Panc1 (cell line): ENCODE results near the gene FCRL5. TPM values are rescaled to one million over a fixed set of nuclear protein-coding genes. Genes with fewer than 3 reads are reported as not detected.
"Not testable (repeated sequence)": the region's sequence is repeated elsewhere in the genome, so short reads cannot be mapped to it uniquely, and the experiment has no call there.

Experiments used
- ATAC-seq: fragments of 200-7000 bp; cut with Tn5 transposase; 2 replicates; pipeline ENCODE4 v1.9.1; 2020; ENCODE audit warnings: mild to moderate bottlenecking, moderate library complexity
- BruUV-seq: library from RNA; stranded (reverse); fragments of 400-500 nt; replicated peaks from 2 replicates; lab custom pipeline; 2021; lab: Mats Ljungman, UMichigan
- CTCF ChIA-PET: fragments of 300-600 bp; sonication (Branson Sonifier 250); formaldehyde crosslinking; loops from one replicate; lab custom pipeline; 2022; ENCODE audit warnings: antibody characterized with exemption; lab: Charles Lee
- POLR2A ChIA-PET: fragments of 300-600 bp; sonication (Branson Sonifier 250); formaldehyde crosslinking; loops from one replicate; lab custom pipeline; 2022; ENCODE audit warnings: antibody characterized with exemption; lab: Charles Lee
- DNase-seq: peaks from one replicate; pipeline ENCODE4 v3.0.0-alpha.2; 2010; ENCODE audit warnings: low read depth, low spot score
- H3K27ac ChIP-seq: 2 replicates; pipeline ENCODE4 v1.5.1; 2011; ENCODE audit warnings: mild to moderate bottlenecking, low read length, inconsistent platforms
- H3K27me3 ChIP-seq: fragments of 200-500 bp; sonication (Bioruptor generic); 2 replicates; pipeline ENCODE4 v1.6.0; 2014; ENCODE audit warnings: low read length, inconsistent platforms; ENCODE audit not compliant: control insufficient read depth, insufficient read depth
- H3K36me3 ChIP-seq: fragments of 200-500 bp; sonication (Bioruptor generic); 2 replicates; pipeline ENCODE4 v1.5.1; 2014; ENCODE audit warnings: inconsistent platforms, mild to moderate bottlenecking, low read length, moderate library complexity; ENCODE audit not compliant: control insufficient read depth, insufficient read depth
- H3K4me1 ChIP-seq: 2 replicates; pipeline ENCODE4 v1.5.1; 2011; ENCODE audit warnings: inconsistent platforms, mild to moderate bottlenecking, low read length, moderate library complexity; ENCODE audit not compliant: control insufficient read depth, insufficient read depth
- H3K4me3 ChIP-seq, 2 experiments: 2 replicates each; pipeline ENCODE4 v1.5.1; 2011 to 2012; ENCODE audit warnings: low read depth in 2 of 2, low read length in 2 of 2, mild to moderate bottlenecking in 2 of 2, inconsistent platforms in 1 of 2, moderate library complexity in 1 of 2
- H3K9me3 ChIP-seq: fragments of 200-500 bp; sonication (Bioruptor generic); 2 replicates; pipeline ENCODE4 v1.5.1; 2014; ENCODE audit warnings: low read depth, mild to moderate bottlenecking, inconsistent platforms, low read length, moderate library complexity; ENCODE audit not compliant: control insufficient read depth, insufficient read depth
- CTCF ChIP-seq: fragments of 450-650 bp; IDR thresholded peaks from 2 replicates; pipeline ENCODE4 v1.5.1; 2017; ENCODE audit warnings: mild to moderate bottlenecking
- POLR2AphosphoS5 ChIP-seq: IDR thresholded peaks from 2 replicates; pipeline ENCODE4 v1.6.1; 2012; ENCODE audit warnings: mild to moderate bottlenecking, low read depth, low read length, moderate library complexity
- REST ChIP-seq, 2 experiments: IDR thresholded peaks; 2 replicates each; pipeline ENCODE4 v1.6.1; 2011 to 2012; ENCODE audit warnings: low read depth in 2 of 2, control low read depth in 1 of 2, low read length in 1 of 2, mild to moderate bottlenecking in 1 of 2, moderate library complexity in 1 of 2; ENCODE audit not compliant: insufficient read depth in 1 of 2
- SIN3A ChIP-seq: IDR thresholded peaks from 2 replicates; pipeline ENCODE4 v1.6.1; 2012; ENCODE audit warnings: low read depth, mild to moderate bottlenecking, low read length, moderate library complexity, borderline replicate concordance; ENCODE audit not compliant: insufficient read depth
- TCF7L2 ChIP-seq: IDR thresholded peaks from 2 replicates; pipeline ENCODE4 v1.6.1; 2011; ENCODE audit warnings: mild to moderate bottlenecking, low read depth, low read length, inconsistent platforms
- in situ Hi-C: cut with HindIII; loops from 2 replicates; pipeline ENCODE4 v1.10.0; 2016; ENCODE audit warnings: low sequenced_read_pairs, low pct_unique_long_range_greater_than_20kb
- intact Hi-C: fragments of 100-400 bp; cut with micrococcal nuclease; formaldehyde crosslinking; loops from one replicate; pipeline ENCODE4 v1.10.0; 2022; ENCODE audit not compliant: unreplicated experiment
- total RNA-seq: library from RNA; stranded (reverse); gene quantifications from one replicate; pipeline ENCODE4 v1.2.1, GENCODE V29; 2021; ENCODE audit not compliant: unreplicated experiment

The FCRL5 gene
- total RNA-seq, 1 experiment from 2014 or later = not detected

- Histone ChIP-seq H3K27me3 (peaks cover 2% of the 10 kb centered on the region; the same call in 1 of the 2 replicates), H3K4me3 (no peak overlapping the region), H3K9me3 (no peaks in the 10 kb centered on the region), H3K4me1 (no peaks in the 10 kb centered on the region), H3K36me3 (no peaks in the 10 kb centered on the region), H3K27ac (no peak overlapping the region)
- ATAC-seq (no peak), DNase-seq (no peak)
- ChIA-PET POLR2A (no interaction called here), CTCF (no interaction called here)
- intact Hi-C loops = no loop called here
- BruUV-seq = no TSS peak
- in situ Hi-C loops = no loop called here
- TF ChIP-seq SIN3A (no peak), POLR2AphosphoS5 (no peak), TCF7L2 (no peak), CTCF (no peak), REST (IDR thresholded peaks at IDR 0.05; ENCODE audit: insufficient read depth in 1 of 2, low read depth in 2 of 2, low read length in 1 of 2) (no peak)
Measured at GRCh38 chr1:157487504-157487903, 64.8 kb downstream of the FCRL5 start.

GRCh38 chr1:157487096-157487495, 65.2 kb downstream of the FCRL5 start:
- ChIA-PET CTCF (no interaction called here), POLR2A (no interaction called here)
- Histone ChIP-seq H3K27ac (no peak overlapping the region), H3K9me3 (no peaks in the 10 kb centered on the region), H3K4me3 (no peak overlapping the region), H3K4me1 (no peaks in the 10 kb centered on the region), H3K27me3 (0 out of 2 replicates have a peak, but pooled peaks cover 2% of the 10 kb centered on the region), H3K36me3 (no peaks in the 10 kb centered on the region)
- ATAC-seq (no peak), DNase-seq (no peak)
- in situ Hi-C loops = no loop called here
- BruUV-seq = no TSS peak
- intact Hi-C loops = no loop called here
- TF ChIP-seq SIN3A = no peak
- no peak for TF ChIP-seq TCF7L2
- TF ChIP-seq CTCF = no peak
- no peak for TF ChIP-seq REST (IDR thresholded peaks at IDR 0.05; ENCODE audit: insufficient read depth in 1 of 2, low read depth in 2 of 2, low read length in 1 of 2)
- no peak for TF ChIP-seq POLR2AphosphoS5

- in situ Hi-C loops, H3K27me3 ChIP-seq, H3K4me3 ChIP-seq, H3K4me1 ChIP-seq, H3K36me3 ChIP-seq, CTCF ChIA-PET, H3K27ac ChIP-seq, DNase-seq, H3K9me3 ChIP-seq, POLR2A ChIA-PET, intact Hi-C loops, BruUV-seq, ATAC-seq: not testable (repeated sequence)
Measured at GRCh38 chr1:157486400-157486799, 65.9 kb downstream of the FCRL5 start.
